ENCODE data around the gene TMEM260.
"Not testable (repeated sequence)": the region's sequence is repeated elsewhere in the genome, so short reads cannot be mapped to it uniquely, and the experiment has no call there.

TMEM260 gene

GRCh38 chr14:56608689-56609088 is 29.1 kb downstream of the TMEM260 start:
- ATAC-seq: no peak
- no peak for TF ChIP-seq ARNTL (CRISPR knock-in tag; IDR thresholded peaks at IDR 0.05; ENCODE audit: borderline replicate concordance, low read depth)
- no peak for TF ChIP-seq OSR1 (CRISPR knock-in tag; IDR thresholded peaks at IDR 0.05)
- TF ChIP-seq RARB (CRISPR knock-in tag; IDR thresholded peaks at IDR 0.05): no peak
- no peak for TF ChIP-seq CREB5 (CRISPR knock-in tag; IDR thresholded peaks at IDR 0.05; ENCODE audit: low read depth)
- no peak for TF ChIP-seq TCF4 (CRISPR knock-in tag; IDR thresholded peaks at IDR 0.05; ENCODE audit: borderline replicate concordance)
- no peak for TF ChIP-seq ESRRG (CRISPR knock-in tag; IDR thresholded peaks at IDR 0.05)
- no peak for TF ChIP-seq ZFP3 (CRISPR knock-in tag; IDR thresholded peaks at IDR 0.05)
- TF ChIP-seq PATZ1 (CRISPR knock-in tag; IDR thresholded peaks at IDR 0.05; ENCODE audit: borderline replicate concordance): no peak
- no peak for TF ChIP-seq ZC3H10 (CRISPR knock-in tag; IDR thresholded peaks at IDR 0.05)
- no peak for TF ChIP-seq ZFP30 (CRISPR knock-in tag; IDR thresholded peaks at IDR 0.05)
- TF ChIP-seq ZNF8 (CRISPR knock-in tag; IDR thresholded peaks at IDR 0.05): no peak
- no peak for TF ChIP-seq POU6F1 (CRISPR knock-in tag; IDR thresholded peaks at IDR 0.05; ENCODE audit: borderline replicate concordance, low read depth)
- no peak for TF ChIP-seq GLIS3 (CRISPR knock-in tag; IDR thresholded peaks at IDR 0.05)
- TF ChIP-seq CSDC2 (CRISPR knock-in tag; IDR thresholded peaks at IDR 0.05): no peak
- no peak for TF ChIP-seq ZNF70 (CRISPR knock-in tag; IDR thresholded peaks at IDR 0.05)
- TF ChIP-seq CSRNP3 (CRISPR knock-in tag; IDR thresholded peaks at IDR 0.05): no peak
- no peak for TF ChIP-seq TSHZ2 (CRISPR knock-in tag; IDR thresholded peaks at IDR 0.05)
- no peak for TF ChIP-seq ISL1 (CRISPR knock-in tag; IDR thresholded peaks at IDR 0.05)
- no peak for TF ChIP-seq SNAI2 (CRISPR knock-in tag; IDR thresholded peaks at IDR 0.05)
- no peak for TF ChIP-seq PPARA (CRISPR knock-in tag; IDR thresholded peaks at IDR 0.05; ENCODE audit: borderline replicate concordance)

- ATAC-seq: not testable (repeated sequence)
These were observed 32.1 kb downstream of the TMEM260 start for GRCh38 chr14:56611663-56612062.

- TF ChIP-seq POU6F1 (CRISPR knock-in tag; IDR thresholded peaks at IDR 0.05; ENCODE audit: borderline replicate concordance, low read depth): no peak
- no peak for ATAC-seq
These were observed 37.5 kb downstream of the TMEM260 start for GRCh38 chr14:56617084-56617483.

Measured in SK-N-SH treated with all-trans-retinoic acid at 6 μM for 48 hours (cell line).